ENCODE data around the gene ENOX2. TPM values are rescaled to one million over a fixed set of nuclear protein-coding genes. Genes with fewer than 3 reads are reported as not detected.

ENOX2 gene
- total and polyA plus RNA-seq, 2 of the 13 experiments (the other 11 are each of a cell fraction or from before 2014, with no cell fraction given), result 5.9 to 8.5 TPM

GRCh38 chrX:130902783-130903613 is at the start of gene ENOX2 (continued):
- TF ChIP-seq ZNF510 (CRISPR knock-in tag; IDR thresholded peaks at IDR 0.05; ENCODE audit: low read depth) (no peak), SIN3A (IDR thresholded peaks at IDR 0.05; ENCODE audit: borderline replicate concordance, low read depth, low read length) (peak; percentile 10; the same call in 1 of the 2 replicates), ZNF574 (CRISPR knock-in tag; IDR thresholded peaks at IDR 0.05) (peak; percentile 82), MEIS2 (CRISPR knock-in tag; IDR thresholded peaks at IDR 0.05) (no peak), HNF1A (IDR thresholded peaks at IDR 0.05; ENCODE audit: low read depth) (no peak), HNF1A (CRISPR knock-in tag; IDR thresholded peaks at IDR 0.05; ENCODE audit: borderline replicate concordance) (no peak), MEF2D (CRISPR knock-in tag; IDR thresholded peaks at IDR 0.05) (peak; percentile 30; the same call in 1 of the 2 replicates), NFYC (CRISPR knock-in tag; IDR thresholded peaks at IDR 0.05) (peak; percentile 85), ZNF512B (CRISPR knock-in tag; IDR thresholded peaks at IDR 0.05; ENCODE audit: borderline replicate concordance) (no peak), ZFP62 (CRISPR knock-in tag; IDR thresholded peaks at IDR 0.05) (no peak), ZNF704 (CRISPR knock-in tag; IDR thresholded peaks at IDR 0.05; ENCODE audit: borderline replicate concordance) (no peak), THAP11 (CRISPR knock-in tag; IDR thresholded peaks at IDR 0.05) (peak; percentile 98), CEBPZ (IDR thresholded peaks at IDR 0.05; ENCODE audit: low read length) (no peak)

Measured in HepG2 (cell line).